SK-N-SH (cell line): Measurements from ENCODE around the gene KCNQ2. TPM values are rescaled to one million over a fixed set of nuclear protein-coding genes. Genes with fewer than 3 reads are reported as not detected.

Source experiments
- CTCF ChIA-PET: fragments of 300-600, 350-600 bp; formaldehyde crosslinking; extraction: SDS; loops from one replicate; lab custom pipeline; 2021; lab: Yijun Ruan, JAX
- POLR2A ChIA-PET: fragments of 350-600 bp; sonication (Branson Sonifier 250); formaldehyde crosslinking; extraction: SDS; loops from one replicate; lab custom pipeline; 2020; ENCODE audit warnings: antibody characterized with exemption, inconsistent platforms; lab: Yijun Ruan, JAX
- DNase-seq: peaks from one replicate; pipeline ENCODE4 v3.0.0; 2012
- H2AFZ ChIP-seq: fragments of 200-600 bp; sonication (generic); 2 replicates; pipeline ENCODE4 v1.8.1; 2016; ENCODE audit warnings: antibody characterized with exemption, mild to moderate bottlenecking, low read depth
- H3F3A ChIP-seq: fragments of 200-600 bp; sonication (generic); replicated peaks from 2 replicates; pipeline ENCODE3; 2016; ENCODE audit warnings: antibody characterized with exemption, mild to moderate bottlenecking; ENCODE audit not compliant: insufficient read depth
- H3K27ac ChIP-seq, 2 experiments: fragments of 200-500 bp in 1 of 2; fragments of 200-600 bp in 1 of 2; sonication (Bioruptor generic) in 1 of 2; sonication (generic), shearing (Covaris generic) in 1 of 2; 2 replicates each; pipeline versions ENCODE4 v1.5.1 to v1.6.1; 2014 to 2016; ENCODE audit warnings: low read depth in 2 of 2, inconsistent platforms in 1 of 2, low read length in 1 of 2, mild to moderate bottlenecking in 1 of 2, mixed read lengths in 1 of 2
- H3K27me3 ChIP-seq: fragments of 200-600 bp; sonication (generic), shearing (Covaris generic); 2 replicates; pipeline ENCODE4 v1.6.1; 2016; ENCODE audit warnings: mixed run types; ENCODE audit not compliant: insufficient read depth
- H3K36me3 ChIP-seq, 2 experiments: fragments of 200-500 bp in 1 of 2; fragments of 200-600 bp in 1 of 2; sonication (Bioruptor generic) in 1 of 2; sonication (generic) in 1 of 2; replicated peaks in 1 of 2; 2 replicates each; pipeline versions ENCODE3 to v1.5.1; 2014 to 2016; ENCODE audit warnings: low read length in 1 of 2, mild to moderate bottlenecking in 1 of 2; ENCODE audit not compliant: insufficient read depth in 2 of 2, control insufficient read depth in 1 of 2
- H3K4me1 ChIP-seq, 2 experiments: fragments of 200-500 bp in 1 of 2; fragments of 200-600 bp in 1 of 2; sonication (Bioruptor generic) in 1 of 2; sonication (generic), shearing (Covaris generic) in 1 of 2; 2 replicates each; pipeline versions ENCODE4 v1.5.1 to v1.6.1; 2014 to 2016; ENCODE audit warnings: low read depth in 1 of 2, low read length in 1 of 2, mixed run types in 1 of 2; ENCODE audit not compliant: insufficient read depth in 2 of 2, control insufficient read depth in 1 of 2
- H3K4me2 ChIP-seq: fragments of 200-600 bp; sonication (generic), shearing (Covaris generic); 2 replicates; pipeline ENCODE4 v1.6.1; 2017; ENCODE audit warnings: mixed run types
- H3K4me3 ChIP-seq, 2 experiments: fragments of 200-500 bp in 1 of 2; fragments of 200-600 bp in 1 of 2; sonication (Bioruptor generic) in 1 of 2; sonication (generic), shearing (Covaris generic) in 1 of 2; 2 replicates each; pipeline versions ENCODE4 v1.5.1 to v1.8.1; 2014 to 2016; ENCODE audit warnings: low read depth in 2 of 2, inconsistent platforms in 1 of 2, low read length in 1 of 2, mild to moderate bottlenecking in 1 of 2, mixed read lengths in 1 of 2, moderate library complexity in 1 of 2
- H3K79me2 ChIP-seq: fragments of 200-600 bp; sonication (generic); 2 replicates; pipeline ENCODE4 v1.8.1; 2017; ENCODE audit warnings: mild to moderate bottlenecking; ENCODE audit not compliant: insufficient read depth
- H3K9ac ChIP-seq: fragments of 200-600 bp; sonication (generic); 2 replicates; pipeline ENCODE4 v1.6.1; 2017; ENCODE audit warnings: mixed run types
- H3K9me2 ChIP-seq: fragments of 200-600 bp; sonication (generic); 2 replicates; pipeline ENCODE4 v1.6.1; 2017; ENCODE audit warnings: mixed run types
- H3K9me3 ChIP-seq: fragments of 200-600 bp; sonication (generic); 2 replicates; pipeline ENCODE4 v1.6.1; 2017; ENCODE audit warnings: mixed run types, mild to moderate bottlenecking, moderate library complexity
- H4K20me1 ChIP-seq: fragments of 200-600 bp; sonication (generic); 2 replicates; pipeline ENCODE4 v1.6.1; 2017; ENCODE audit warnings: mild to moderate bottlenecking, mixed run types; ENCODE audit not compliant: insufficient read depth
- CHD2 ChIP-seq: fragments of 150-350 bp; IDR thresholded peaks from 2 replicates; pipeline ENCODE4 v1.6.1; 2018; ENCODE audit warnings: low read length; ENCODE audit not compliant: partially characterized antibody
- ELF1 ChIP-seq: IDR thresholded peaks from 2 replicates; pipeline ENCODE4 v1.4.0; 2012
- EZH2phosphoT487 ChIP-seq: fragments of 200-600 bp; sonication (generic); IDR thresholded peaks from 2 replicates; pipeline ENCODE4 v1.6.1; 2017; ENCODE audit warnings: low read depth, mixed run types, mild to moderate bottlenecking, antibody characterized with exemption, moderate library complexity, borderline replicate concordance
- FOSL2 ChIP-seq: IDR thresholded peaks from 2 replicates; pipeline ENCODE4 v1.4.0; 2012; ENCODE audit warnings: low read depth, mild to moderate bottlenecking, moderate library complexity, borderline replicate concordance
- FOXJ3 ChIP-seq: sonication (generic); formaldehyde crosslinking; IDR thresholded peaks from 2 replicates; pipeline ENCODE4 v1.5.1; 2020; ENCODE audit warnings: mild to moderate bottlenecking, missing genetic modification reagents
- MXI1 ChIP-seq: IDR thresholded peaks from 2 replicates; pipeline ENCODE4 v1.6.1; 2012; ENCODE audit warnings: mild to moderate bottlenecking, low read depth, low read length, improper control_type of control experiment
- NFIC ChIP-seq: IDR thresholded peaks from 2 replicates; pipeline ENCODE4 v1.4.0; 2012; ENCODE audit warnings: borderline replicate concordance
- RAD21 ChIP-seq: IDR thresholded peaks from 2 replicates; pipeline ENCODE4 v1.6.1; 2012; ENCODE audit warnings: mild to moderate bottlenecking, low read length
- RCOR1 ChIP-seq: fragments of 150-350 bp; IDR thresholded peaks from 2 replicates; pipeline ENCODE4 v1.6.1; 2017; ENCODE audit warnings: antibody characterized with exemption, low read length
- RFX5 ChIP-seq: IDR thresholded peaks from 2 replicates; pipeline ENCODE4 v1.6.1; 2012; ENCODE audit warnings: mild to moderate bottlenecking, improper control_type of control experiment, low read length
- SMC3 ChIP-seq: IDR thresholded peaks from 2 replicates; pipeline ENCODE4 v1.6.1; 2012; ENCODE audit warnings: low read depth, low read length, improper control_type of control experiment
- TAF1 ChIP-seq: IDR thresholded peaks from 2 replicates; pipeline ENCODE4 v1.6.1; 2012; ENCODE audit warnings: low read depth, mild to moderate bottlenecking, low read length, moderate library complexity, borderline replicate concordance
- TCF12 ChIP-seq: IDR thresholded peaks from 2 replicates; pipeline ENCODE4 v1.4.0; 2012
- TEAD4 ChIP-seq: IDR thresholded peaks from 2 replicates; pipeline ENCODE4 v1.4.0; 2012; ENCODE audit warnings: mild to moderate bottlenecking, borderline replicate concordance; ENCODE audit not compliant: insufficient read depth
- WGBS: methylation state at CpG from one replicate; pipeline ENCODE4 v1.1.6; 2017; ENCODE audit warnings: low lambda C conversion rate; 5-methylcytosine and 5-hydroxymethylcytosine counted together
- polyA plus RNA-seq, 3 experiments: library from polyadenylated mRNA; depleted of rRNA; stranded (reverse); fragments of >200 nt; gene quantifications; 2 replicates each; pipeline ENCODE4 v1.2.3, GENCODE V29; 2012
- TF ChIP-seq, protein P1 (sequence below): IDR thresholded peaks from 2 replicates; pipeline ENCODE4; 2012
- TF ChIP-seq, protein P2 (sequence below): IDR thresholded peaks from 2 replicates; pipeline ENCODE4 v1.4.0; 2012; ENCODE audit warnings: low read depth, borderline replicate concordance
- TF ChIP-seq, protein P3 (sequence below): IDR thresholded peaks from 2 replicates; pipeline ENCODE4 v1.6.1; 2012; ENCODE audit warnings: mild to moderate bottlenecking, low read depth, low read length, moderate library complexity
- TF ChIP-seq, protein P4 (sequence below): fragments of 150-350 bp; IDR thresholded peaks from 2 replicates; pipeline ENCODE4 v1.6.1; 2016; ENCODE audit warnings: mild to moderate bottlenecking, low read depth, low read length
- TF ChIP-seq, protein P5 (sequence below): IDR thresholded peaks from 2 replicates; pipeline ENCODE4 v1.4.0; 2012; ENCODE audit warnings: low read depth
- TF ChIP-seq, protein P6 (sequence below): IDR thresholded peaks from 2 replicates; pipeline ENCODE4 v1.4.0; 2012; ENCODE audit warnings: low read depth, borderline replicate concordance

Gene KCNQ2
- polyA plus RNA-seq, 1 of the 3 experiments (the other 2 are of a cell fraction), result 3.9 TPM

DNA sequence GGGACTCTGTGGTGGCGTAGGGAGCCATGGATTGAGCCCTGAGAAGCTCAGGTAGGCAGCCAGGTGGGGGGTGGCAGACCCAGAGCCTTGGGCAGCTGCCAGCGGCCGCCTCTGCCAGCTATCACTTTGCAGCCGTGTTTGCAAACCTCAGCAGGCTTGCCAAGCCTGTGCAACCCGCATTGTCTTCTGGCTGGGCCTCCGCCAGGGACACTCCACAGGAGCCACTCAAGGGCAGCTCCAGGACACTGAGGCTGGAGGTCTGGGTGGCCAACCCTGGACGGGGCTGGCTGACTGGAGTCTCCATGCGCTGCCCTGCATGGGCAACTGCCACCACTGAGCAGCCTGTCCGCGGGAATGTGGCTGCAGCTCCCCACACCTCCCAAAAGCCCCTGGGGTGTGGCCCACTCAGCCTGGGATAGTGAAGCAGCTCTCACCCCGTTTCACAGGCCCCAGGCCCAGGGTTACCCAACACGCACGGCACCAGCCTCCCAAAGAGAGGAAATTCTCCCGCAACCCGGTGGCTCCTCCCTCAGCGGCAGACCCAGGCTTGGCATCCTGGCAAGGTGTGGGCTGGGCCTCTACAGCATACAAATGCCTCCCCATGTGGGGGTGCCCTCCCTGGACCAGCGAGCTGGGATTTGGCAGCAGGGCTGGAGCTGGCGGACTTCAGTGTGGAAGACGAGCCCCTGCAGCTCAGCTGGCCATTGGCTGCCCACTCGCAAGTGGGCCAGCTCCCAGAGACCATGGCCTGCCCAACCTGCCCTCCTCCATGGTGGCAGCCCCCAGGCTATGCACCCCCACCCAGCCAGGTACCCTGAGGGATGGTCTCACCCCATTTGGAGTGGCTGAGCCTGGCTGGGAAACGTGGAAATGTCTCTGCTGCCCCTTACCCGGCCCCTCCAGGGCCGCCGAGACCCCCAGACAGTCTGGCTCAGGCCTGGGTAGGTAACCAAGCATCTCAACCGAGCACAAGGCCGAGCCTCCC lies 114.2 kb downstream of the KCNQ2 start:
- TF ChIP-seq NFIC, result no peak
- TF ChIP-seq, protein P1, sequence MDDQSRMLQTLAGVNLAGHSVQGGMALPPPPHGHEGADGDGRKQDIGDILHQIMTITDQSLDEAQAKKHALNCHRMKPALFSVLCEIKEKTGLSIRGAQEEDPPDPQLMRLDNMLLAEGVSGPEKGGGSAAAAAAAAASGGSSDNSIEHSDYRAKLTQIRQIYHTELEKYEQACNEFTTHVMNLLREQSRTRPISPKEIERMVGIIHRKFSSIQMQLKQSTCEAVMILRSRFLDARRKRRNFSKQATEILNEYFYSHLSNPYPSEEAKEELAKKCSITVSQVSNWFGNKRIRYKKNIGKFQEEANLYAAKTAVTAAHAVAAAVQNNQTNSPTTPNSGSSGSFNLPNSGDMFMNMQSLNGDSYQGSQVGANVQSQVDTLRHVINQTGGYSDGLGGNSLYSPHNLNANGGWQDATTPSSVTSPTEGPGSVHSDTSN, result no peak
- TF ChIP-seq FOSL2, result no peak
- no peak for TF ChIP-seq SMC3
- TF ChIP-seq, protein P2, sequence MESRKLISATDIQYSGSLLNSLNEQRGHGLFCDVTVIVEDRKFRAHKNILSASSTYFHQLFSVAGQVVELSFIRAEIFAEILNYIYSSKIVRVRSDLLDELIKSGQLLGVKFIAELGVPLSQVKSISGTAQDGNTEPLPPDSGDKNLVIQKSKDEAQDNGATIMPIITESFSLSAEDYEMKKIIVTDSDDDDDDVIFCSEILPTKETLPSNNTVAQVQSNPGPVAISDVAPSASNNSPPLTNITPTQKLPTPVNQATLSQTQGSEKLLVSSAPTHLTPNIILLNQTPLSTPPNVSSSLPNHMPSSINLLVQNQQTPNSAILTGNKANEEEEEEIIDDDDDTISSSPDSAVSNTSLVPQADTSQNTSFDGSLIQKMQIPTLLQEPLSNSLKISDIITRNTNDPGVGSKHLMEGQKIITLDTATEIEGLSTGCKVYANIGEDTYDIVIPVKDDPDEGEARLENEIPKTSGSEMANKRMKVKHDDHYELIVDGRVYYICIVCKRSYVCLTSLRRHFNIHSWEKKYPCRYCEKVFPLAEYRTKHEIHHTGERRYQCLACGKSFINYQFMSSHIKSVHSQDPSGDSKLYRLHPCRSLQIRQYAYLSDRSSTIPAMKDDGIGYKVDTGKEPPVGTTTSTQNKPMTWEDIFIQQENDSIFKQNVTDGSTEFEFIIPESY, result no peak
- no peak for TF ChIP-seq FOXJ3 (CRISPR knock-in tag)
- TF ChIP-seq EZH2phosphoT487, result no peak
- TF ChIP-seq, protein P3, sequence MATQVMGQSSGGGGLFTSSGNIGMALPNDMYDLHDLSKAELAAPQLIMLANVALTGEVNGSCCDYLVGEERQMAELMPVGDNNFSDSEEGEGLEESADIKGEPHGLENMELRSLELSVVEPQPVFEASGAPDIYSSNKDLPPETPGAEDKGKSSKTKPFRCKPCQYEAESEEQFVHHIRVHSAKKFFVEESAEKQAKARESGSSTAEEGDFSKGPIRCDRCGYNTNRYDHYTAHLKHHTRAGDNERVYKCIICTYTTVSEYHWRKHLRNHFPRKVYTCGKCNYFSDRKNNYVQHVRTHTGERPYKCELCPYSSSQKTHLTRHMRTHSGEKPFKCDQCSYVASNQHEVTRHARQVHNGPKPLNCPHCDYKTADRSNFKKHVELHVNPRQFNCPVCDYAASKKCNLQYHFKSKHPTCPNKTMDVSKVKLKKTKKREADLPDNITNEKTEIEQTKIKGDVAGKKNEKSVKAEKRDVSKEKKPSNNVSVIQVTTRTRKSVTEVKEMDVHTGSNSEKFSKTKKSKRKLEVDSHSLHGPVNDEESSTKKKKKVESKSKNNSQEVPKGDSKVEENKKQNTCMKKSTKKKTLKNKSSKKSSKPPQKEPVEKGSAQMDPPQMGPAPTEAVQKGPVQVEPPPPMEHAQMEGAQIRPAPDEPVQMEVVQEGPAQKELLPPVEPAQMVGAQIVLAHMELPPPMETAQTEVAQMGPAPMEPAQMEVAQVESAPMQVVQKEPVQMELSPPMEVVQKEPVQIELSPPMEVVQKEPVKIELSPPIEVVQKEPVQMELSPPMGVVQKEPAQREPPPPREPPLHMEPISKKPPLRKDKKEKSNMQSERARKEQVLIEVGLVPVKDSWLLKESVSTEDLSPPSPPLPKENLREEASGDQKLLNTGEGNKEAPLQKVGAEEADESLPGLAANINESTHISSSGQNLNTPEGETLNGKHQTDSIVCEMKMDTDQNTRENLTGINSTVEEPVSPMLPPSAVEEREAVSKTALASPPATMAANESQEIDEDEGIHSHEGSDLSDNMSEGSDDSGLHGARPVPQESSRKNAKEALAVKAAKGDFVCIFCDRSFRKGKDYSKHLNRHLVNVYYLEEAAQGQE, result no peak
- no peak for TF ChIP-seq ELF1
- TF ChIP-seq, protein P4, sequence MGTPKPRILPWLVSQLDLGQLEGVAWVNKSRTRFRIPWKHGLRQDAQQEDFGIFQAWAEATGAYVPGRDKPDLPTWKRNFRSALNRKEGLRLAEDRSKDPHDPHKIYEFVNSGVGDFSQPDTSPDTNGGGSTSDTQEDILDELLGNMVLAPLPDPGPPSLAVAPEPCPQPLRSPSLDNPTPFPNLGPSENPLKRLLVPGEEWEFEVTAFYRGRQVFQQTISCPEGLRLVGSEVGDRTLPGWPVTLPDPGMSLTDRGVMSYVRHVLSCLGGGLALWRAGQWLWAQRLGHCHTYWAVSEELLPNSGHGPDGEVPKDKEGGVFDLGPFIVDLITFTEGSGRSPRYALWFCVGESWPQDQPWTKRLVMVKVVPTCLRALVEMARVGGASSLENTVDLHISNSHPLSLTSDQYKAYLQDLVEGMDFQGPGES, result no peak
- TF ChIP-seq, protein P5, sequence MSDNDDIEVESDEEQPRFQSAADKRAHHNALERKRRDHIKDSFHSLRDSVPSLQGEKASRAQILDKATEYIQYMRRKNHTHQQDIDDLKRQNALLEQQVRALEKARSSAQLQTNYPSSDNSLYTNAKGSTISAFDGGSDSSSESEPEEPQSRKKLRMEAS, result no peak
- TF ChIP-seq RFX5, result no peak
- no peak for TF ChIP-seq RAD21
- no peak for TF ChIP-seq CHD2
- no peak for TF ChIP-seq RCOR1
- TF ChIP-seq, protein P6, sequence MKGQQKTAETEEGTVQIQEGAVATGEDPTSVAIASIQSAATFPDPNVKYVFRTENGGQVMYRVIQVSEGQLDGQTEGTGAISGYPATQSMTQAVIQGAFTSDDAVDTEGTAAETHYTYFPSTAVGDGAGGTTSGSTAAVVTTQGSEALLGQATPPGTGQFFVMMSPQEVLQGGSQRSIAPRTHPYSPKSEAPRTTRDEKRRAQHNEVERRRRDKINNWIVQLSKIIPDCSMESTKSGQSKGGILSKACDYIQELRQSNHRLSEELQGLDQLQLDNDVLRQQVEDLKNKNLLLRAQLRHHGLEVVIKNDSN, result no peak
- no peak for TF ChIP-seq TCF12
- TF ChIP-seq MXI1, result no peak
- no peak for TF ChIP-seq TEAD4
- TF ChIP-seq TAF1, result no peak
- no peaks in the 10 kb centered on the region for H3F3A ChIP-seq

More for the DNA sequence above, 114.2 kb downstream of the KCNQ2 start:
- no peak overlapping the region for H3K9ac ChIP-seq
- 66% methylated on average over 11 of the region's 26 CpGs for WGBS
- POLR2A ChIA-PET, result no interaction called here
- H3K27ac ChIP-seq, result no peak overlapping the region
- DNase-seq, result no peak
- no peak overlapping the region for H3K4me2 ChIP-seq
- CTCF ChIA-PET, result interaction anchor here (1.0 to 7.3 kb wide), 4 partner anchors 9 to 50 kb away, joined by 3 to 39 read pairs (median 18); no protein-coding TSS in a partner anchor
- no peaks in the 10 kb centered on the region for H3K79me2 ChIP-seq
- H2AFZ ChIP-seq, result no peak overlapping the region
- no peaks in the 10 kb centered on the region for H3K27me3 ChIP-seq
- no peaks in the 10 kb centered on the region for H3K36me3 ChIP-seq
- H3K9me2 ChIP-seq, result no peaks in the 10 kb centered on the region
- no peaks in the 10 kb centered on the region for H4K20me1 ChIP-seq
- no peak overlapping the region for H3K4me3 ChIP-seq
- no peaks in the 10 kb centered on the region for H3K9me3 ChIP-seq
- H3K4me1 ChIP-seq, result no peaks in the 10 kb centered on the region
